Progenitor cell of endocrine pancreas (in vitro differentiated cells): ENCODE results near the gene WASHC3. TPM values are rescaled to one million over a fixed set of nuclear protein-coding genes. Genes with fewer than 3 reads are reported as not detected.
"Not testable (repeated sequence)": the region's sequence is repeated elsewhere in the genome, so short reads cannot be mapped to it uniquely, and the experiment has no call there.

Experiments used
- DNase-seq: peaks from one replicate; pipeline ENCODE4 v3.0.0; 2021; ENCODE audit warnings: low spot score; ENCODE audit not compliant: unreplicated experiment
- H3K27ac Mint-ChIP-seq: 2 replicates; pipeline ENCODE4 v1.8.0; 2021; ENCODE audit warnings: mild to moderate bottlenecking, moderate library complexity, mixed read lengths
- H3K27me3 Mint-ChIP-seq: 2 replicates; pipeline ENCODE4 v1.8.0; 2021; ENCODE audit warnings: mixed read lengths
- H3K36me3 Mint-ChIP-seq: 2 replicates; pipeline ENCODE4 v1.8.0; 2022; ENCODE audit warnings: mixed read lengths; ENCODE audit not compliant: insufficient read depth
- H3K4me1 Mint-ChIP-seq: 2 replicates; pipeline ENCODE4 v1.8.0; 2021; ENCODE audit warnings: low read depth, mixed read lengths
- H3K4me3 Mint-ChIP-seq: 2 replicates; pipeline ENCODE4 v1.8.0; 2021; ENCODE audit warnings: low read depth, mild to moderate bottlenecking, moderate library complexity, mixed read lengths
- H3K9me3 Mint-ChIP-seq: 2 replicates; pipeline ENCODE4 v1.8.0; 2021; ENCODE audit warnings: low read depth, mixed read lengths
- CTCF ChIP-seq: fragments of 200-600 bp; sonication (generic); IDR thresholded peaks from one replicate; pipeline ENCODE4 v1.5.0; 2021; ENCODE audit warnings: antibody characterized with exemption, mild to moderate bottlenecking; ENCODE audit not compliant: unreplicated experiment
- total RNA-seq: library from RNA; stranded (reverse); gene quantifications from 2 replicates; pipeline ENCODE4 v1.2.1, GENCODE V29; 2021

Gene WASHC3
- total RNA-seq, 1 donor from 2014 or later: 16.8 TPM

GRCh38 chr12:102026728-102027127 is 35.1 kb downstream of the WASHC3 start:
- DNase-seq: no peak
- H3K9me3 Mint-ChIP-seq: no peaks in the 10 kb centered on the region
- TF ChIP-seq CTCF: peak; percentile 11
- no peaks in the 10 kb centered on the region for H3K4me1 Mint-ChIP-seq
- no peak overlapping the region for H3K27ac Mint-ChIP-seq
- no peaks in the 10 kb centered on the region for H3K36me3 Mint-ChIP-seq
- H3K27me3 Mint-ChIP-seq: no peaks in the 10 kb centered on the region
- H3K4me3 Mint-ChIP-seq: no peak overlapping the region

- H3K27ac Mint-ChIP-seq: no peak overlapping the region
- H3K4me1 Mint-ChIP-seq: no peaks in the 10 kb centered on the region
- no peaks in the 10 kb centered on the region for H3K36me3 Mint-ChIP-seq
- no peaks in the 10 kb centered on the region for H3K9me3 Mint-ChIP-seq
- no peaks in the 10 kb centered on the region for H3K27me3 Mint-ChIP-seq
- no peak overlapping the region for H3K4me3 Mint-ChIP-seq
- DNase-seq: no peak
- no peak for TF ChIP-seq CTCF
Observed at GRCh38 chr12:102024765-102025164, 37.0 kb downstream of the WASHC3 start.

- H3K27ac Mint-ChIP-seq: no peak overlapping the region
Observed at GRCh38 chr12:102023343-102023930, 38.4 kb downstream of the WASHC3 start.

GRCh38 chr12:102022286-102022685 is 39.5 kb downstream of the WASHC3 start:
- no peak for TF ChIP-seq CTCF
- Mint-ChIP-seq H3K36me3 (no peaks in the 10 kb centered on the region), H3K9me3 (no peaks in the 10 kb centered on the region), H3K4me1 (no peaks in the 10 kb centered on the region), H3K4me3 (no peak overlapping the region), H3K27me3 (no peaks in the 10 kb centered on the region), H3K27ac (no peak overlapping the region)
- DNase-seq: no peak

More at GRCh38 chr12:102023343-102023930, 38.4 kb downstream of the WASHC3 start:
- H3K36me3 Mint-ChIP-seq: no peaks in the 10 kb centered on the region
- no peak overlapping the region for H3K4me3 Mint-ChIP-seq
- H3K27me3 Mint-ChIP-seq: no peaks in the 10 kb centered on the region
- no peak for DNase-seq
- TF ChIP-seq CTCF: no peak
- H3K4me1 Mint-ChIP-seq: no peaks in the 10 kb centered on the region
- no peaks in the 10 kb centered on the region for H3K9me3 Mint-ChIP-seq

GRCh38 chr12:102021540-102022246 is 40.1 kb downstream of the WASHC3 start:
- no peak overlapping the region for H3K27ac Mint-ChIP-seq
- H3K4me1 Mint-ChIP-seq: no peaks in the 10 kb centered on the region
- H3K4me3 Mint-ChIP-seq: no peak overlapping the region
- no peak for DNase-seq
- no peaks in the 10 kb centered on the region for H3K27me3 Mint-ChIP-seq
- no peaks in the 10 kb centered on the region for H3K36me3 Mint-ChIP-seq
- no peaks in the 10 kb centered on the region for H3K9me3 Mint-ChIP-seq
- TF ChIP-seq CTCF: no peak

- H3K9me3 Mint-ChIP-seq, H3K27me3 Mint-ChIP-seq, DNase-seq, H3K27ac Mint-ChIP-seq, H3K4me3 Mint-ChIP-seq, H3K36me3 Mint-ChIP-seq, H3K4me1 Mint-ChIP-seq: not testable (repeated sequence)
Observed at GRCh38 chr12:102018607-102019006, 43.2 kb downstream of the WASHC3 start.
